T-helper 2 cell treated with Interferon-gamma antibody and Interleukin-4, amounts not matched to agents 5 μg/mL and 100 μg/mL, for 36 hours (primary cell): ENCODE measurements around the gene RPS6KA3.
"Not testable (repeated sequence)": the region's sequence is repeated elsewhere in the genome, so short reads cannot be mapped to it uniquely, and the experiment has no call there.

Source experiments
- DNase-seq: peaks from one replicate; pipeline ENCODE4 v3.0.0; 2021; ENCODE audit warnings: low spot score
- H3K27ac Mint-ChIP-seq: one replicate; pipeline ENCODE4 v1.8.0; 2021; ENCODE audit warnings: mild to moderate bottlenecking, mixed read lengths
- H3K27me3 Mint-ChIP-seq: one replicate; pipeline ENCODE4 v1.8.0; 2021; ENCODE audit warnings: low read depth, mixed read lengths
- H3K36me3 Mint-ChIP-seq: one replicate; pipeline ENCODE4 v1.8.0; 2021; ENCODE audit warnings: low read depth, mixed read lengths
- H3K4me1 Mint-ChIP-seq: one replicate; pipeline ENCODE4 v1.8.0; 2021; ENCODE audit warnings: low read depth, mixed read lengths
- H3K4me3 Mint-ChIP-seq: one replicate; pipeline ENCODE4 v1.8.0; 2022; ENCODE audit warnings: mild to moderate bottlenecking, moderate library complexity, mixed read lengths
- H3K9me3 Mint-ChIP-seq: one replicate; pipeline ENCODE4 v1.8.0; 2021; ENCODE audit warnings: mixed read lengths

RPS6KA3 gene

GRCh38 chrX:20139966-20140365 lies 126.7 kb downstream of the RPS6KA3 start:
- Mint-ChIP-seq H3K27ac (peak overlapping the region; percentile 7), H3K36me3 (peaks cover 34% of the 10 kb centered on the region), H3K4me3 (peak overlapping the region; percentile 88), H3K4me1 (peaks cover 25% of the 10 kb centered on the region), H3K27me3 (no peaks in the 10 kb centered on the region), H3K9me3 (no peaks in the 10 kb centered on the region)
- no peak for DNase-seq

GRCh38 chrX:20135944-20136343 lies 130.8 kb downstream of the RPS6KA3 start:
- Mint-ChIP-seq H3K27ac (no peak overlapping the region), H3K9me3 (no peaks in the 10 kb centered on the region), H3K36me3 (peaks cover 48% of the 10 kb centered on the region), H3K4me1 (peaks cover 17% of the 10 kb centered on the region), H3K4me3 (no peak overlapping the region), H3K27me3 (no peaks in the 10 kb centered on the region)
- DNase-seq: no peak

DNA sequence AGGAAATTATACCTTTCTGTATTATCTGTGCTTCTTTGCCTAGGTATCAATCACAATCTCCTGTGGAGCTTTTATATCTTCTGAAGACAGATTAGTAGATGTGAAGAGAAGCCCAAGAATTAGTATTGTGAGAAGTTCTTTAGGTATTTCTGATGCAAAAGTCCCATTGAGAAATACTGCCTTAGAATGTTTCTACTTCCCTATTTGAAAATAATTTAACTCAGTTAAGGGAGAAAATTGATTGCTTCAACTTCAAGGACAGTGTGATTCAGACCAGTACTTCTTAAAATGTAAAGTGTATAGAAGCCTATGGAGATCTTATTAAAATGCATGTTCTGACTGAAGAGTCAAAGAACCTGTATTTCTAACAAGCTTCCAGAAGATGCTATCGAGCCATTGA lies 134.0 kb downstream of the RPS6KA3 start:
- H3K4me3 Mint-ChIP-seq: no peak overlapping the region
- no peaks in the 10 kb centered on the region for H3K27me3 Mint-ChIP-seq
- no peak for DNase-seq
- peaks cover 31% of the 10 kb centered on the region for H3K36me3 Mint-ChIP-seq
- H3K4me1 Mint-ChIP-seq: peaks cover under 1% of the 10 kb centered on the region
- no peak overlapping the region for H3K27ac Mint-ChIP-seq
- no peaks in the 10 kb centered on the region for H3K9me3 Mint-ChIP-seq

GRCh38 chrX:20130357-20130756 lies 136.4 kb downstream of the RPS6KA3 start:
- Mint-ChIP-seq H3K27me3 (no peaks in the 10 kb centered on the region), H3K36me3 (peaks cover 16% of the 10 kb centered on the region), H3K27ac (no peak overlapping the region), H3K4me3 (no peak overlapping the region), H3K4me1 (no peaks in the 10 kb centered on the region), H3K9me3 (no peaks in the 10 kb centered on the region)
- no peak for DNase-seq

DNA sequence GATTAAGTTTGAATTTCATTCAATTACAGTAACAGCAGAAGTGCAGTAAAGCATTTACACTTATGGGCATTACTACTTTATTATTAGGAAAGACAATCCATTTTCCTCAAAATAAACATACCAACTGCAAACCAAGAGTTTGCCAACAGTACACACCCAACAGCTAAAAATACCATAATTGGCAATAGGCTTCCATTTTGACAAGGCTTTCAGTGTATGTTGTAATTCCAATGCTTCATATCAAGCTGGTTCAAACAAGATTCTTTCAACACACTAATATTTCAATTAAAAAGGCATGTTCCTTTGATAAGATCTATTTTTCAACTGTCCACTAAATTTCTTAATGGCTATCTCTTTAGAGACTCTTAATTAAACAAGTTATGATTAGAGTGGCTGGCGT lies 137.2 kb downstream of the RPS6KA3 start:
- no peaks in the 10 kb centered on the region for H3K27me3 Mint-ChIP-seq
- no peak for DNase-seq
- H3K4me3 Mint-ChIP-seq: no peak overlapping the region
- no peaks in the 10 kb centered on the region for H3K4me1 Mint-ChIP-seq
- H3K36me3 Mint-ChIP-seq: peaks cover 16% of the 10 kb centered on the region
- H3K27ac Mint-ChIP-seq: no peak overlapping the region
- no peaks in the 10 kb centered on the region for H3K9me3 Mint-ChIP-seq

GRCh38 chrX:20128670-20129069 lies 138.0 kb downstream of the RPS6KA3 start:
- Mint-ChIP-seq H3K27me3 (no peaks in the 10 kb centered on the region), H3K27ac (no peak overlapping the region), H3K9me3 (no peaks in the 10 kb centered on the region), H3K36me3 (peaks cover 13% of the 10 kb centered on the region), H3K4me3 (no peak overlapping the region), H3K4me1 (no peaks in the 10 kb centered on the region)
- no peak for DNase-seq

- H3K27me3 Mint-ChIP-seq, H3K4me1 Mint-ChIP-seq, H3K9me3 Mint-ChIP-seq, DNase-seq, H3K27ac Mint-ChIP-seq, H3K36me3 Mint-ChIP-seq, H3K4me3 Mint-ChIP-seq: not testable (repeated sequence)
Measured at GRCh38 chrX:20127440-20127839, 139.3 kb downstream of the RPS6KA3 start.

DNA sequence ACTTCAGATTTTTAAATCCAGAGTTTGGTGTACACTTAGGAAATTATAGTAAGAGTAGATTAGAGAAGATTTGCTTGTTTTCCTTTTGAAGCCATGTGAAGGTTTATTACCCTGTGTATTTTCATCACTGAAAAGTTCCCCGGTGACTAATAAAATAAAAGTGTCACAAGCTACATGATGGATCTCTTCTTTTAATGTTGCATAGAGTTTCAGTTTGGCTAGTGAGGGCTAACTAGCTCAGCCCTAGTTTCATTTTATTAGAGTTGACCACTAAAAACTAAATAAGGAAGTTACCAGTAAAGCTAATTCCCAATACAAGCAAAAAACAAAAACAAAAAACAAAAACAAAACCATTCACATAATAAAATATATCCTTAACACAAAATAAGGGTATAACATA lies 139.9 kb downstream of the RPS6KA3 start:
- not testable (repeated sequence) for DNase-seq, H3K9me3 Mint-ChIP-seq, H3K4me3 Mint-ChIP-seq, H3K27me3 Mint-ChIP-seq, H3K4me1 Mint-ChIP-seq, H3K36me3 Mint-ChIP-seq, H3K27ac Mint-ChIP-seq

GRCh38 chrX:20124964-20125363 lies 141.7 kb downstream of the RPS6KA3 start:
- DNase-seq: no peak
- no peaks in the 10 kb centered on the region for H3K36me3 Mint-ChIP-seq
- H3K9me3 Mint-ChIP-seq: no peaks in the 10 kb centered on the region
- H3K4me1 Mint-ChIP-seq: no peaks in the 10 kb centered on the region
- no peak overlapping the region for H3K4me3 Mint-ChIP-seq
- H3K27ac Mint-ChIP-seq: no peak overlapping the region
- no peaks in the 10 kb centered on the region for H3K27me3 Mint-ChIP-seq

- no peak overlapping the region for H3K27ac Mint-ChIP-seq
- H3K27me3 Mint-ChIP-seq: peaks cover 30% of the 10 kb centered on the region
- DNase-seq: no peak
- H3K36me3 Mint-ChIP-seq: no peaks in the 10 kb centered on the region
- no peaks in the 10 kb centered on the region for H3K9me3 Mint-ChIP-seq
- no peak overlapping the region for H3K4me3 Mint-ChIP-seq
- peaks cover 3% of the 10 kb centered on the region for H3K4me1 Mint-ChIP-seq
Measured at GRCh38 chrX:20118065-20118824, 148.5 kb downstream of the RPS6KA3 start.

DNA sequence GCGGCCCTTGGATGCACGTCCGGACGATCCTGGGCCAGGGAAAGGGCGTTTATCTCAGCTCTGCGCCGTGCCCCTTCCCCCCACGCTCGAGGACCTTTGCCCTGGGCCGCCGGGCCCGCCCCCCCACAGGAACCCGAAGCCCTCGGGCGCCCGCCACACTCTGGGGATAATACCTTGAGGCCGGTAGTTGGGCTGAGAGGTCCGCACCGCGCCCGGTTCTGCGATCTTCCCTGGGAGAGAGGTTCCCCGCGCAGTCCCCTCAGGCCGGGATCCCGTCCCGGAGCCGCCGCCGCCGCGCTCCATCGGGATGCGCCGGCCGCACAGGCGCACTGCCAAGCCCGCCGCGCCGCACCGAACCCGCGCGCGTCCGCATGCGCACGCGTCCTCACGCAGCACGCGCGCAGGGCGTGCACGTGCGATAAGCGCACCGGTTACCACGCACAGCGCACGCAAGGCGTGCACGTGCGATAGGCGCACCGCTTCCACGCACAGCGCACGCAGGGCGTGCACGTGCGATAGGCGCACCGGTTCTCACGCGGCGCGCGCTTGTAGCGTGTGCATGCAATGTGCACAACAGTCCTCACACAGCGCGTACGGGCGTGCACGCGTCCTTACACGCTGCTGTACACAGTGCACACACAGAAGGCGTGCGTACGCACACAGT lies 150.0 kb downstream of the RPS6KA3 start, which contains the start of gene MAP7D2:
Gene MAP7D2, minus strand, starts transcription at position 331 of the 664 bp plus-strand sequence. Its CDS starts 28 bp downstream, at position 303.
- Mint-ChIP-seq H3K4me3 (peak within 1 kb of the TSS; percentile 15), H3K27ac (no peak within 1 kb of the TSS), H3K36me3 (no peaks in the 10 kb centered on the region), H3K4me1 (peaks cover 3% of the 10 kb centered on the region), H3K9me3 (no peaks in the 10 kb centered on the region), H3K27me3 (peaks cover 30% of the 10 kb centered on the region)
- DNase-seq: no peak

DNA sequence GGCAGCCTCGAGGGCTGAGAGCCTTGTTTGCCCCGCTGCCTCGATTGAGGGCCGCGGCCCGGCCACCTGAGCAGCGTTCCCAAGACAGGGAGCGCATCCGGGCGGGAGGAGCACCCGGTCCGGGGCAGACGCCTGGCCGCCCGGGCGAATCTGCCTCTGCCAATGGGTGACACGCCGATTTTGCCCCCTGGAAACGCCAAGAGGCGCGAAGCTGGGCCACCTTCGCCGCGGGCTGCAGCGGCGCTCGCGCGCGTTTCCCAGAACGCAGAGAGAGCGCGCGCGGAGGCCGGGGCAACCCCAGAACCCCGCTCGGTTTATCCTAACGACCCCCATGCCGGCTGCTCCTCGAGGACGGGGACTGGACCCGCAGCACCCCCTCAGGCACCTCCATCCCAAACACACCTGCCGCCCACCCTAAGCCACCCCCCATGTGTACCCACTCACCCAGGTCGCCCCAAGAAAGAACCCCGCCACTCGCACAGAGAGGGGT lies 150.6 kb downstream of the RPS6KA3 start:
- H3K9me3 Mint-ChIP-seq: no peaks in the 10 kb centered on the region
- peaks cover 30% of the 10 kb centered on the region for H3K27me3 Mint-ChIP-seq
- H3K4me3 Mint-ChIP-seq: peak overlapping the region; percentile 15
- H3K4me1 Mint-ChIP-seq: peaks cover 3% of the 10 kb centered on the region
- H3K36me3 Mint-ChIP-seq: no peaks in the 10 kb centered on the region
- no peak overlapping the region for H3K27ac Mint-ChIP-seq
- DNase-seq: no peak

DNA sequence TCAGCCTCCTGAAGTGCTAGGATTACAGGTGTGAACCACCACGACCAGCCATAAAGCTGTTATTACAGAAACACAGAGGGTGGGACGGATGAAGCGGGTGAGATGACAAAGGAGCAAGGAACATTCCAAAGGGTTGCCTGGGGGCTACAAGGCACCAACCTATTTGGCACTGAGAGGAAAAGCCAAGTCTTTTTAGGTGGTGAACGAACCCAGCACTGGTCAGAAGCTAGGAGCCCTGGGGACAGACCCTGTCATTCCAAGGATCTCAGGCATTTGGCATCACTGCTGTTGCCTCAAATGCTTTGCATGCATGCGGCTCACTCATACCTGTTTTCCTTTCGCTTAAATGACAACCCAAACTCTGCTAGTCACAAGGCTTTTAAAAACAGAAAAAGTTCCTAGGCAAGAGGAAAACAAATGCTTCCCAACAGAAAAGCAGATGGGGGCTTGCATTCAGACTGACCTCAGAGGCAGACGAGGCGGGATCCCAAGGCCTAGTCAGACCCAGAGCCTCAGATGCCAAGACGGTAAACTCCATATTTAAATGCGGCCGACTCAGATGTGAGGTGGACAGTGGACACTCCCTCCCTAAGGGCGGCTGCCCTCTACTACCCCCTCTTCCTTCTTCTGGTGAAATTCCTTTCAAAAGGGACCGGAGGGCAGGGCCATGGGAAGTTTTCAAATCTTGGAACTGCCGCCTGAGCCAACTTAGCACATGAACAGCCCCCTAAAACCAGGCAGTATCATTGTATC lies 154.5 kb downstream of the RPS6KA3 start:
- DNase-seq: no peak
- no peak overlapping the region for H3K27ac Mint-ChIP-seq
- H3K4me1 Mint-ChIP-seq: no peaks in the 10 kb centered on the region
- H3K9me3 Mint-ChIP-seq: no peaks in the 10 kb centered on the region
- peaks cover 21% of the 10 kb centered on the region for H3K27me3 Mint-ChIP-seq
- no peak overlapping the region for H3K4me3 Mint-ChIP-seq
- H3K36me3 Mint-ChIP-seq: no peaks in the 10 kb centered on the region

GRCh38 chrX:20111271-20111670 lies 155.4 kb downstream of the RPS6KA3 start:
- Mint-ChIP-seq H3K27me3 (peaks cover 19% of the 10 kb centered on the region), H3K9me3 (no peaks in the 10 kb centered on the region), H3K4me3 (no peak overlapping the region), H3K27ac (no peak overlapping the region), H3K36me3 (no peaks in the 10 kb centered on the region), H3K4me1 (no peaks in the 10 kb centered on the region)
- DNase-seq: no peak
